HEK293T (cell line): Measurements from ENCODE around the gene RYR1.

Experiments used
- BHLHE40 ChIP-seq: fragments of 450-650 bp; IDR thresholded peaks from 2 replicates; pipeline ENCODE4 v1.6.1; 2016; ENCODE audit warnings: mild to moderate bottlenecking, moderate library complexity, borderline replicate concordance
- ELF4 ChIP-seq: fragments of 450-650 bp; IDR thresholded peaks from 2 replicates; pipeline ENCODE4 v1.6.1; 2017; ENCODE audit warnings: antibody characterized with exemption
- FOXA1 ChIP-seq: fragments of 450-650 bp; IDR thresholded peaks from 2 replicates; pipeline ENCODE4 v1.6.1; 2016; ENCODE audit warnings: mild to moderate bottlenecking
- FOXK2 ChIP-seq: fragments of 450-650 bp; IDR thresholded peaks from 2 replicates; pipeline ENCODE4 v1.6.1; 2016; ENCODE audit warnings: mild to moderate bottlenecking
- FOXM1 ChIP-seq: fragments of 450-650 bp; IDR thresholded peaks from 2 replicates; pipeline ENCODE4 v1.6.1; 2017; ENCODE audit warnings: mild to moderate bottlenecking, borderline replicate concordance
- HDGF ChIP-seq: fragments of 450-650 bp; IDR thresholded peaks from 2 replicates; pipeline ENCODE4 v1.6.1; 2017; ENCODE audit warnings: antibody characterized with exemption, borderline replicate concordance
- PKNOX1 ChIP-seq: fragments of 450-650 bp; IDR thresholded peaks from 2 replicates; pipeline ENCODE4 v1.6.1; 2016
- SP1 ChIP-seq: fragments of 450-650 bp; IDR thresholded peaks from 2 replicates; pipeline ENCODE4 v1.6.1; 2017
- SUZ12 ChIP-seq: fragments of 450-650 bp; IDR thresholded peaks from 2 replicates; pipeline ENCODE4 v1.6.1; 2016; ENCODE audit warnings: mild to moderate bottlenecking
- TARDBP ChIP-seq: fragments of 450-650 bp; IDR thresholded peaks from 2 replicates; pipeline ENCODE4 v1.6.1; 2016

GRCh38 chr19:38577826-38578225 lies 144.3 kb downstream of the RYR1 start:
- no peak for TF ChIP-seq BHLHE40
- no peak for TF ChIP-seq FOXA1
- no peak for TF ChIP-seq SP1
- TF ChIP-seq ELF4 = no peak
- no peak for TF ChIP-seq HDGF
- no peak for TF ChIP-seq PKNOX1
- TF ChIP-seq TARDBP = no peak
- no peak for TF ChIP-seq SUZ12
- TF ChIP-seq FOXK2 = no peak
- no peak for TF ChIP-seq FOXM1
